Aorta (tissue), 5 donors: ENCODE results near the gene TKT. TPM values are rescaled to one million over a fixed set of nuclear protein-coding genes. Genes with fewer than 3 reads are reported as not detected.
"Not testable (repeated sequence)": the region's sequence is repeated elsewhere in the genome, so short reads cannot be mapped to it uniquely, and the experiment has no call there.

Experiments used
- ATAC-seq: fragments of 200-7000 bp; cut with Tn5 transposase; one replicate; pipeline ENCODE4 v1.9.1; 2022; ENCODE audit warnings: moderate library complexity; ENCODE audit not compliant: low FRiP score
- DNase-seq, 2 donors: peaks; one replicate each; pipeline ENCODE4 v3.0.0-alpha.2; 2020
- H3K27ac ChIP-seq, 2 donors: one replicate each; pipeline ENCODE4 v1.5.1; 2013; ENCODE audit warnings: low read length in 2 of 2, mild to moderate bottlenecking in 2 of 2, moderate library complexity in 2 of 2, control low read depth in 1 of 2, inconsistent platforms in 1 of 2, low read depth in 1 of 2
- H3K27me3 ChIP-seq, 2 donors: one replicate each; pipeline ENCODE4 v1.6.1; 2013; ENCODE audit warnings: control low read depth in 1 of 2, low read length in 1 of 2, mild to moderate bottlenecking in 1 of 2, moderate library complexity in 1 of 2; ENCODE audit not compliant: insufficient read depth in 2 of 2, control insufficient read depth in 1 of 2
- H3K36me3 ChIP-seq, 2 donors: one replicate each; pipeline ENCODE4 v1.6.1; 2013; ENCODE audit warnings: control low read depth in 1 of 2, low read length in 1 of 2, mild to moderate bottlenecking in 1 of 2; ENCODE audit not compliant: insufficient read depth in 2 of 2, control insufficient read depth in 1 of 2
- H3K4me1 ChIP-seq, 2 donors: one replicate each; pipeline ENCODE4 v1.6.1; 2013; ENCODE audit warnings: low read length in 2 of 2, control low read depth in 1 of 2, mild to moderate bottlenecking in 1 of 2, moderate library complexity in 1 of 2; ENCODE audit not compliant: insufficient read depth in 2 of 2, control insufficient read depth in 1 of 2
- H3K4me3 ChIP-seq, 2 donors: one replicate each; pipeline ENCODE4 v1.5.1; 2013; ENCODE audit warnings: low read length in 2 of 2, control low read depth in 1 of 2, mild to moderate bottlenecking in 1 of 2
- H3K9me3 ChIP-seq: one replicate; pipeline ENCODE4 v1.6.1; 2013; ENCODE audit warnings: mild to moderate bottlenecking, low read length; ENCODE audit not compliant: control insufficient read depth
- WGBS, 2 donors: extraction: QIAGEN DNeasy Blood & Tissue Kit; methylation state at CpG; one replicate each; pipeline ENCODE4 v1.1.7; 2013; 5-methylcytosine and 5-hydroxymethylcytosine counted together
- intact Hi-C, 2 donors: fragments of 100-400 bp; cut with DNase I; formaldehyde crosslinking; loops; one replicate each; pipeline versions ENCODE4 v1.14.2 to v1.15.0; 2022
- polyA plus RNA-seq, 2 donors: library from polyadenylated mRNA; stranded (reverse); fragments of 200-250 nt; gene quantifications; one replicate each; pipeline ENCODE4 v1.2.3, GENCODE V29; 2013
- total RNA-seq, 2 donors: library from RNA; stranded (reverse); fragmentation: NEBNext Ultra II Directional; extraction: Animal tissue kit (Norgen Biotek cat#: 25700); gene quantifications; one replicate each; pipeline ENCODE4 v1.2.1, GENCODE V29; 2021
- donor health status: healthy with polysubstance abuse.
- donor health status: Bipolar disorder and iron deficiency.
- donor health status: DM: no; HTN: no; CAD: no.
- donor health status: DM: no; HTN: no; CAD: no.
- donor health status: DM: yes; HTN: yes; CAD: no.

The TKT gene
- total and polyA plus RNA-seq, 4 donors, result 92.4 to 208 (median 146) TPM

GRCh38 chr3:53256704-53257055, 858 bp upstream of the TKT start:
- DNase-seq, result no peak
- Histone ChIP-seq H3K27me3 (no peaks in the 10 kb centered on the region), H3K4me1 (peaks cover 0 to 2% of the 10 kb centered on the region in 2 donors), H3K4me3 (no peak overlapping the region), H3K9me3 (no peaks in the 10 kb centered on the region), H3K36me3 (no peaks in the 10 kb centered on the region), H3K27ac (no peak overlapping the region)
- no peak for ATAC-seq
- intact Hi-C loops, result no loop called here
- WGBS, 2 donors, result 79 to 85% methylated on average over 5 of the region's 5 CpGs

GRCh38 chr3:53255423-53255774, 423 bp downstream of the TKT start:
- Histone ChIP-seq H3K4me1 (peaks cover 0 to 2% of the 10 kb centered on the region in 2 donors), H3K9me3 (no peaks in the 10 kb centered on the region), H3K4me3 (peak overlapping the region; percentile 75 to 93), H3K27ac (peak overlapping the region in 1 of 2 donors; percentile 46), H3K27me3 (no peaks in the 10 kb centered on the region), H3K36me3 (no peaks in the 10 kb centered on the region)
- 0 to 1% methylated on average over 39 to 44 of the region's 44 CpGs for WGBS, 2 donors
- DNase-seq (no peak), ATAC-seq (peak; percentile 19)
- intact Hi-C loops, result no loop called here

GRCh38 chr3:53254509-53255422, 1.1 kb downstream of the TKT start:
- Histone ChIP-seq H3K4me3 (peak overlapping the region; percentile 75 to 93), H3K27me3 (no peaks in the 10 kb centered on the region), H3K9me3 (no peaks in the 10 kb centered on the region), H3K4me1 (peaks cover 0 to 2% of the 10 kb centered on the region in 2 donors), H3K36me3 (no peaks in the 10 kb centered on the region), H3K27ac (peak overlapping the region in 1 of 2 donors; percentile 46)
- ATAC-seq (peak; percentile 72), DNase-seq (peak; percentile 79 to 88)
- WGBS, 2 donors, result 1 to 2% methylated on average over 27 to 32 of the region's 32 CpGs
- intact Hi-C loops, result no loop called here

GRCh38 chr3:53253707-53254508, 1.9 kb downstream of the TKT start:
- Histone ChIP-seq H3K27ac (no peak overlapping the region), H3K27me3 (no peaks in the 10 kb centered on the region), H3K4me3 (peak overlapping the region; percentile 75 to 93), H3K9me3 (no peaks in the 10 kb centered on the region), H3K4me1 (peaks cover 0 to 2% of the 10 kb centered on the region in 2 donors), H3K36me3 (no peaks in the 10 kb centered on the region)
- intact Hi-C loops, result no loop called here
- ATAC-seq (no peak), DNase-seq (no peak)
- WGBS, 2 donors, result 71% methylated on average over 7 of the region's 7 CpGs

GRCh38 chr3:53252947-53253322, 2.9 kb downstream of the TKT start:
- H3K4me3 ChIP-seq, H3K27me3 ChIP-seq, H3K36me3 ChIP-seq, ATAC-seq, H3K4me1 ChIP-seq, H3K27ac ChIP-seq, DNase-seq, H3K9me3 ChIP-seq, intact Hi-C loops: not testable (repeated sequence)
- WGBS, 2 donors, result 91 to 92% methylated on average over 8 of the region's 8 CpGs

GRCh38 chr3:53252096-53252946, 3.5 kb downstream of the TKT start:
- 67 to 76% methylated on average over 10 of the region's 10 CpGs for WGBS, 2 donors
- no peak for DNase-seq
- H3K4me1 ChIP-seq, result peaks cover 0 to 2% of the 10 kb centered on the region in 2 donors
- no peaks in the 10 kb centered on the region for H3K36me3 ChIP-seq
- no peak for ATAC-seq
- no peak overlapping the region for H3K27ac ChIP-seq
- intact Hi-C loops, result no loop called here
- no peak overlapping the region for H3K4me3 ChIP-seq
- H3K27me3 ChIP-seq, result no peaks in the 10 kb centered on the region
- H3K9me3 ChIP-seq, result no peaks in the 10 kb centered on the region

- 84 to 91% methylated on average over 4 of the region's 4 CpGs for WGBS, 2 donors
- no peak for DNase-seq
- ATAC-seq, result no peak
- Histone ChIP-seq H3K36me3 (no peaks in the 10 kb centered on the region), H3K27me3 (no peaks in the 10 kb centered on the region), H3K4me3 (no peak overlapping the region), H3K9me3 (no peaks in the 10 kb centered on the region), H3K4me1 (peaks cover 0 to 2% of the 10 kb centered on the region in 2 donors), H3K27ac (no peak overlapping the region)
- intact Hi-C loops, result no loop called here
Measured at GRCh38 chr3:53250881-53251605, 4.8 kb downstream of the TKT start.

GRCh38 chr3:53250453-53250852, 5.4 kb downstream of the TKT start:
- no peaks in the 10 kb centered on the region for H3K27me3 ChIP-seq
- H3K36me3 ChIP-seq, result no peaks in the 10 kb centered on the region
- 90 to 91% methylated on average over 3 of the region's 3 CpGs for WGBS, 2 donors
- peaks cover 0 to 2% of the 10 kb centered on the region in 2 donors for H3K4me1 ChIP-seq
- DNase-seq (no peak), ATAC-seq (no peak)
- intact Hi-C loops, result no loop called here
- H3K9me3 ChIP-seq, result no peaks in the 10 kb centered on the region
- no peak overlapping the region for H3K27ac ChIP-seq
- no peak overlapping the region for H3K4me3 ChIP-seq
